Activated naive CD8-positive, alpha-beta T cell treated with anti-CD3 and anti-CD28 coated beads, Interleukin-2, amount 10 ng/mL, durations not matched to agents 7 days and 5 days (primary cell): ENCODE results near the gene HENMT1. TPM values are rescaled to one million over a fixed set of nuclear protein-coding genes. Genes with fewer than 3 reads are reported as not detected.

Experiments used
- ATAC-seq: fragments of 150-1000 bp; cut with Tn5 transposase; one replicate; pipeline ENCODE4 v1.10.0; 2021; ENCODE audit warnings: low read depth, moderate library complexity
- POLR2A ChIA-PET: fragments of 350-600 bp; sonication (Branson Sonifier 250); formaldehyde crosslinking; loops from one replicate; lab custom pipeline; 2021; ENCODE audit warnings: antibody characterized with exemption; lab: Charles Lee
- DNase-seq: peaks from one replicate; pipeline ENCODE4 v3.0.0; 2021
- H3K27ac Mint-ChIP-seq: one replicate; pipeline ENCODE4 v1.8.0; 2022; ENCODE audit warnings: mild to moderate bottlenecking, mixed read lengths
- H3K27me3 Mint-ChIP-seq: one replicate; pipeline ENCODE4 v1.8.0; 2022; ENCODE audit warnings: mild to moderate bottlenecking, moderate library complexity, mixed read lengths
- H3K36me3 Mint-ChIP-seq: one replicate; pipeline ENCODE4 v1.8.0; 2021; ENCODE audit warnings: mild to moderate bottlenecking, mixed read lengths
- H3K4me1 Mint-ChIP-seq: one replicate; pipeline ENCODE4 v1.8.0; 2021; ENCODE audit warnings: mixed read lengths
- H3K4me3 Mint-ChIP-seq: one replicate; pipeline ENCODE4 v1.8.0; 2022; ENCODE audit warnings: mild to moderate bottlenecking, moderate library complexity, mixed read lengths
- H3K9me3 Mint-ChIP-seq: one replicate; pipeline ENCODE4 v1.8.0; 2021; ENCODE audit warnings: mixed read lengths
- total RNA-seq, 2 experiments: library from RNA; stranded (reverse); gene quantifications; one replicate each; pipeline ENCODE4 v1.2.3, GENCODE V29; 2021

HENMT1 gene
- total RNA-seq, 2 experiments from 2014 or later, result 32.3 to 33.0 TPM

DNA sequence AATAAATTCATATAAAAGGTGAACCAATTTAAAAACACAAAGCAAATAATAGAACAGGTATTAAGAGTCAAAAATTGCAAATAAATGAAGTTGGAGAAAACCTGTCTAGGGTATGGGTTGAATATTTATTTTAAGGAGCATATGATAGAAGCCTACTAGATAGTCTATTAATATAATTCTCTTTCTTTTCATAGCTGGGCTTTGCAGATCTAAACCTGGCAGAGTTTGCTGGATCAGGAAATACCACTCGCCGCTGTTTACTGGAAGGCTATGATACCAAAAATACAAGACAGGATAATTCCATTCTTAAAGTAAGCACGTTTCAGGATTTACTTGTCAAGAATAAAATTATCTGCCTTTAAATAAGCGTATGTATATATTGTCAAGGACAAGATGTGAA is 48.9 kb downstream of the HENMT1 start:
- POLR2A ChIA-PET, result no interaction called here
- ATAC-seq, result no peak
- H3K36me3 Mint-ChIP-seq, result peaks cover 14% of the 10 kb centered on the region
- H3K4me3 Mint-ChIP-seq, result no peak overlapping the region
- H3K9me3 Mint-ChIP-seq, result no peaks in the 10 kb centered on the region
- peaks cover 5% of the 10 kb centered on the region for H3K4me1 Mint-ChIP-seq
- H3K27me3 Mint-ChIP-seq, result no peaks in the 10 kb centered on the region
- no peak overlapping the region for H3K27ac Mint-ChIP-seq
- no peak for DNase-seq

DNA sequence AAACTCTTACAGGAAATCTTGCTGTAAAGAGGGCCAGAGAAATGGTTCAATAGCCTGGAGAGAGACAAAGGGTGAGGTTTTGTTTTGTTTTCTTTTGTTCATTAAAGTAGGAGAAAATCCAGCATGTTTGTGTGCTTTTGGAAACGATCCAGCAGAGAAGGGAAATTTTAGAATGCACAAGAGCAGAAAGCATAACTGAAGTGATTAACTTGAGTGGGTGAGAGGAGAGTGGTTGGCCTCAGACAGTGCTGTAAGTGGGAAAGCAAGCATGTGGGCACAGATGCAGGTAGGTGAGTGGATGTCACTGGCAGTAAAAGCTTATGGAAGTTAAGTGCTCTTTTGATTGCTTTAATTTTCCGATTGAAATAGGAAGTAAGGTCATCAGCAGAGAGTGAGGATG is 50.8 kb downstream of the HENMT1 start:
- Mint-ChIP-seq H3K4me3 (no peak overlapping the region), H3K27ac (peak overlapping the region; percentile 3), H3K27me3 (no peaks in the 10 kb centered on the region), H3K36me3 (peaks cover 16% of the 10 kb centered on the region), H3K9me3 (no peaks in the 10 kb centered on the region), H3K4me1 (peaks cover 5% of the 10 kb centered on the region)
- no peak for ATAC-seq
- POLR2A ChIA-PET, result no interaction called here
- DNase-seq, result no peak

DNA sequence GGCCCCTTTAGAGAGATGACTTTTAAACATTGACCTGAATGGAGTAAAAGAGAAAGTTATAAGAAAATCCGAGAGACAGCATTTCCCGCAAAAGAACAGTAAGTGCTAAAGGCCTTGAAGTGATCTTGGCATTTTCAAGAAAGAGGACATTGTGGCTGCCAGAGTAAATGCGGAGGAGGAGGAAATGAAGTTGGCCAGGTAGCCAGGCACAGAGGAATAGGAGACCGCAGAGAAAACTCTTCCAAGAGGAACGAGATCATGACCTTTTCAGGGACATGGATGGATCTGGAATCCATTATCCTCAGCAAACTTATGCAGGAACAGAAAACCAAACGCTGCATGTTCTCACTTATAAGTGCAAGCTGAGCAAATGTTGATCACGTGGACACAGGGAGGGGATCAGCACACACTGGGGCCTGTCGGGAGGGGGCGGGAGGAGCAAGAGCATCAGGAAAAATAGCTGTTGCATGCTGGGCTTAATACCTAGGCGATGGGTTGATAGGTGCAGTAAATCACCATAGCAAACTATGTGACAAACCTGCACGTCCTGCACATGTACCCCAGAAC is 51.3 kb downstream of the HENMT1 start:
- Mint-ChIP-seq H3K36me3 (peaks cover 18% of the 10 kb centered on the region), H3K4me1 (peaks cover 5% of the 10 kb centered on the region), H3K27me3 (no peaks in the 10 kb centered on the region), H3K9me3 (no peaks in the 10 kb centered on the region), H3K4me3 (no peak overlapping the region), H3K27ac (no peak overlapping the region)
- POLR2A ChIA-PET, result no interaction called here
- DNase-seq (no peak), ATAC-seq (no peak)

DNA sequence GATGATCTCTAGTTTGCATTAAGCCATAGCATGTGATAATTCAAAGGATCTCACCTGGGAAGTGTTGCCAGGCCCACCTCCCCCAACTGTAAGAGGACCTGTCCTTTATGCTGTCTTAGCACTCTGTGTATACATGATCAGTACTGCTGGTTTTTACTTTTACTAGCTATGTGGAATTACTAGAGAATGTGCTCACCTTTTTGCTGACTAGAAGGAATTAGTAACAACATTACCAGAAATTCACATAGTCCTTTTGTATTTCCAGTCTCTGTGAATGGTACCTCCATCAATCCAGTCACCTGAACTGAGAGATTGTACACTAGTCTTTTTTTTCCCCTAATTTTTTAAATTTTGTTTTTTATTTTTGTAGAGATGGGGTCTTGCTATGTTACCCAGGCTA is 54.4 kb downstream of the HENMT1 start:
- peaks cover 21% of the 10 kb centered on the region for H3K36me3 Mint-ChIP-seq
- no peaks in the 10 kb centered on the region for H3K9me3 Mint-ChIP-seq
- H3K4me3 Mint-ChIP-seq, result no peak overlapping the region
- no peak overlapping the region for H3K27ac Mint-ChIP-seq
- ATAC-seq (no peak), DNase-seq (no peak)
- peaks cover 5% of the 10 kb centered on the region for H3K4me1 Mint-ChIP-seq
- no peaks in the 10 kb centered on the region for H3K27me3 Mint-ChIP-seq
- POLR2A ChIA-PET, result no interaction called here

DNA sequence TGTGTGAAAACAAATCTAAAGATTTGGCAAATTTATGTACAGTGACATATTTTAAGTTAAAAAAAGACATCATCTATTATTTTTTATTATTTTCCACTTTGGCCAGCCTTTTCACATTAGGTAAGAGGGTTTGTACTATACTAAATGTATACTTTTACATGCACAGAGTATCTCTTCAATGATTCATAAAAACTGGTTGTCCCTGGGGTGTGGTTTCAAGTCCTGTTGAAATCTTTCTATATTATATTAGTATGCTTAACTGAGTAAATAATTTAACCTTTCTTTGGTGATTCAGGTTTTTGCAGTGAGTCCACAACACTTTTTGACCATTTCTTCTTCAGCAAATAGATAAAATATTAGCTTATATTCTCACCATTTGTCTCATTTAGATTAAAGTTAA is 55.3 kb downstream of the HENMT1 start:
- peaks cover 21% of the 10 kb centered on the region for H3K36me3 Mint-ChIP-seq
- no peaks in the 10 kb centered on the region for H3K9me3 Mint-ChIP-seq
- POLR2A ChIA-PET, result no interaction called here

DNA sequence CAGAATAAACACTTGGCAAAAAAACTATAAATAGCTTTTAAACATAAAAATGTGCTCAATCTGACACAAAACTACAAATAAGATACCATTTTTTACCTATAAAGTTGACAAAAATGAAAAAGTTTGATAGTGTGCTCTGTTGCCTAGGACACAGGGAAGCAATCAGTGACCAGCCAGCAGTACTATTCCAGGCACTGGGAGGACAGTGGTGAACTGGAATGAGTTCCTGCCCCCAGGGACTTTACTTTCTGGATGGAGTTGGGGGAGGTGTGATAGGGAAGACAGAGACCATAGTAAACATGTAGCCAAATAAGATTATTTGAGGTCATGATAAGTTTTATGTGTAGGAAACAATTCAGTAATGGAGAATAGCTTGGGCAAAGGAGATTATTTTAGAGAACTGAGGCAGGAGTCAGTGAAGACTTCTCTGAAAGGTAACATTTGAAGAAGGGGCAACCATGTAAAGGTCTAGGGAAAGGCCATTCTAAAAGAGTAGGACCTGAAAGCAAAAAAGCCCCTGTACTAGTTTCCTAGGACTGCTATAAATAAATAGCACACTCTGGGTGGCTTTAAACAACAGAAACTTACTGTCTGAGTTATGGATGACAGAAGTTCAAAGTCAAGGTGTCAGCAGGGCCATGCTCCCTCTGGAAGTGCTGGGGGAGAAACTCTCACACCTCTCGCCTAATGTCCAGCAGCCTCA is 59.0 kb downstream of the HENMT1 start:
- POLR2A ChIA-PET, result no interaction called here
- no peaks in the 10 kb centered on the region for H3K9me3 Mint-ChIP-seq
- no peak for ATAC-seq
- DNase-seq, result no peak
- H3K36me3 Mint-ChIP-seq, result peaks cover 7% of the 10 kb centered on the region
- no peak overlapping the region for H3K27ac Mint-ChIP-seq
- H3K27me3 Mint-ChIP-seq, result no peaks in the 10 kb centered on the region
- H3K4me3 Mint-ChIP-seq, result no peak overlapping the region
- peaks cover 3% of the 10 kb centered on the region for H3K4me1 Mint-ChIP-seq

More for the DNA sequence above, 55.3 kb downstream of the HENMT1 start:
- DNase-seq (no peak), ATAC-seq (no peak)
- H3K4me1 Mint-ChIP-seq, result peaks cover 3% of the 10 kb centered on the region
- H3K27me3 Mint-ChIP-seq, result no peaks in the 10 kb centered on the region
- H3K4me3 Mint-ChIP-seq, result no peak overlapping the region
- no peak overlapping the region for H3K27ac Mint-ChIP-seq

DNA sequence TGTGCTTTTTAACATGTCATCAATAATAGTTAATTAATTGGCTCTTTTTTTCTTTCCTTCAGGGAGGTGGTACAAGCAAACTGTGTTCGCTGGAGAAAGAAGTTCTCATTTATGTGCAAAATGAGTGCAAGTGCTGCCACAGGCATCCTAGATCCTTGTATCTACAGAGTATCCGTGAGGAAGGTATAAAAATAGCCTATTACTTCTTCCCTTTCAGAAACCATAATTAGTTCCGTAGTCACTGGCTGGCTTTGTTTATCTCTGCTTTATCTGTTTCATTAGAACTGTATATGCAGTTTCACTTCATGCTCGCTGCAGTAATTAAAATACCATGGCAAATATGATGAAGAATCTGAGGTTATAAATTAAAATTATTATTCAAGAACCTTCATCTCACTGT is 60.4 kb downstream of the HENMT1 start:
- Mint-ChIP-seq H3K27me3 (no peaks in the 10 kb centered on the region), H3K4me1 (peaks cover 3% of the 10 kb centered on the region), H3K36me3 (peaks cover 7% of the 10 kb centered on the region), H3K9me3 (no peaks in the 10 kb centered on the region), H3K4me3 (no peak overlapping the region), H3K27ac (no peak overlapping the region)
- ATAC-seq (no peak), DNase-seq (no peak)
- POLR2A ChIA-PET, result no interaction called here

DNA sequence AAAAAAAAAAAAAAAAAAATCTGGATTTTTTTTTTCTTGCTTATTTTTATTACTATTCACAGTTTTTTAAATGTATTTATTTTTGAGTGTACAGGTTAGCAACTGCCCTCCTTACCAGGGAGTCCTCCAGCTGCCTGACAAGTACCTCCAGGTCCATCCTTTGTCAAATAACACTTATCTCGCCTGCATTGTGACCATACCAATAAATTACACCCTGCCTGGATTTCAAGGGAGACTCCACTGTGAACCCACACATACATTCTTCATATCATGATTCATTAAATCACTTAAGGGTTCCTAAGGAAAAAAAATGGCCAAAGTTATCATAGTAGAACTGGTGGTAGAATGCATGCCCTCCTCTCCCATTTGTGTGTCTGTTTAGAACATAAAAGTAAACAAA is 62.6 kb downstream of the HENMT1 start:
- peaks cover 3% of the 10 kb centered on the region for H3K36me3 Mint-ChIP-seq
- H3K27me3 Mint-ChIP-seq, result no peaks in the 10 kb centered on the region
- H3K4me1 Mint-ChIP-seq, result peaks cover 3% of the 10 kb centered on the region
- ATAC-seq (no peak), DNase-seq (no peak)
- H3K9me3 Mint-ChIP-seq, result no peaks in the 10 kb centered on the region
- no peak overlapping the region for H3K27ac Mint-ChIP-seq
- H3K4me3 Mint-ChIP-seq, result no peak overlapping the region
- POLR2A ChIA-PET, result no interaction called here

Other genes with a start within 250 kb of the HENMT1 start
- not detected for gene NBPF6, start 210.8 kb downstream of the HENMT1 start, total RNA-seq
- gene EEIG2, start 101.0 kb downstream of the HENMT1 start, total RNA-seq, result 10 to 100 TPM; 16.5 TPM
- 10 to 100 TPM; 85.9 to 91.2 TPM for gene PRPF38B, start 31.2 kb upstream of the HENMT1 start, total RNA-seq
- not detected for gene FNDC7, start 51.8 kb upstream of the HENMT1 start, total RNA-seq
- gene STXBP3, start 85.6 kb upstream of the HENMT1 start, total RNA-seq, result 10 to 100 TPM; 58.1 to 58.3 TPM
- not detected for gene AKNAD1, start 196.0 kb upstream of the HENMT1 start, total RNA-seq
- gene GPSM2, start 215.9 kb upstream of the HENMT1 start, total RNA-seq, result 10 to 100 TPM; 27.9 to 34.2 TPM